ENCODE data around the gene C19orf12. TPM values are rescaled to one million over a fixed set of nuclear protein-coding genes. Genes with fewer than 3 reads are reported as not detected.

Gene C19orf12
- total RNA-seq, 1 donor from 2014 or later = 9.7 TPM

- Histone ChIP-seq H3K36me3 (ENCODE audit: control insufficient read depth, insufficient read depth, low read length) (no peaks in the 10 kb centered on the region), H3K4me3 (ENCODE audit: low read depth, low read length) (no peak overlapping the region), H3K27me3 (ENCODE audit: control insufficient read depth, insufficient read depth, low read length) (no peaks in the 10 kb centered on the region)
- FAIRE-seq (no peak), DNase-seq (ENCODE audit: low read depth) (no peak)
- TF ChIP-seq CTCF (IDR thresholded peaks at IDR 0.05; ENCODE audit: insufficient read depth, low read length, severe bottlenecking) = no peak
These were observed 59.3 kb downstream of the C19orf12 start for GRCh38 chr19:29655648-29656335.

GRCh38 chr19:29653398-29653797 is 61.7 kb downstream of the C19orf12 start:
- DNase-seq (ENCODE audit: low read depth) (no peak), FAIRE-seq (no peak)
- no peaks in the 10 kb centered on the region for H3K36me3 ChIP-seq (ENCODE audit: control insufficient read depth, insufficient read depth, low read length)
- H3K4me3 ChIP-seq (ENCODE audit: low read depth, low read length) = no peak overlapping the region
- no peak for TF ChIP-seq CTCF (IDR thresholded peaks at IDR 0.05; ENCODE audit: insufficient read depth, low read length, severe bottlenecking)
- no peaks in the 10 kb centered on the region for H3K27me3 ChIP-seq (ENCODE audit: control insufficient read depth, insufficient read depth, low read length)

GRCh38 chr19:29651622-29652394 is 63.3 kb downstream of the C19orf12 start:
- DNase-seq (ENCODE audit: low read depth) (no peak), FAIRE-seq (no peak)
- no peak overlapping the region for H3K4me3 ChIP-seq (ENCODE audit: low read depth, low read length)
- no peaks in the 10 kb centered on the region for H3K36me3 ChIP-seq (ENCODE audit: control insufficient read depth, insufficient read depth, low read length)
- no peak for TF ChIP-seq CTCF (IDR thresholded peaks at IDR 0.05; ENCODE audit: insufficient read depth, low read length, severe bottlenecking)
- no peaks in the 10 kb centered on the region for H3K27me3 ChIP-seq (ENCODE audit: control insufficient read depth, insufficient read depth, low read length)

- Histone ChIP-seq H3K36me3 (ENCODE audit: control insufficient read depth, insufficient read depth, low read length) (no peaks in the 10 kb centered on the region), H3K27me3 (ENCODE audit: control insufficient read depth, insufficient read depth, low read length) (no peaks in the 10 kb centered on the region), H3K4me3 (ENCODE audit: low read depth, low read length) (no peak overlapping the region)
- DNase-seq (ENCODE audit: low read depth) (no peak), FAIRE-seq (no peak)
- no peak for TF ChIP-seq CTCF (IDR thresholded peaks at IDR 0.05; ENCODE audit: insufficient read depth, low read length, severe bottlenecking)
These were observed 64.2 kb downstream of the C19orf12 start for GRCh38 chr19:29650772-29651387.

Other genes with a start within 250 kb of the C19orf12 start
- gene VSTM2B, start 189.3 kb downstream of the C19orf12 start, total RNA-seq = not detected in 2 replicates
- gene POP4, start 109.0 kb downstream of the C19orf12 start, total RNA-seq = 58.7 and 79.2 TPM in 2 replicates
- 11.9 and 23.4 TPM in 2 replicates for gene PLEKHF1, start 49.8 kb downstream of the C19orf12 start, total RNA-seq
- gene CCNE1, start 96.7 kb upstream of the C19orf12 start, total RNA-seq = 6.1 and 9.9 TPM in 2 replicates
- gene URI1, start 227.0 kb upstream of the C19orf12 start, total RNA-seq = 101 and 112 TPM in 2 replicates